GM19035 (cell line): Measurements from ENCODE around the gene MYO16.
"Not testable (repeated sequence)": the region's sequence is repeated elsewhere in the genome, so short reads cannot be mapped to it uniquely, and the experiment has no call there.

Experiments used
- ATAC-seq: cut with Tn5 transposase; IDR thresholded peaks from one replicate; pipeline ENCODE4 v1.9.1; 2021; ENCODE audit not compliant: unreplicated experiment

MYO16 gene

DNA sequence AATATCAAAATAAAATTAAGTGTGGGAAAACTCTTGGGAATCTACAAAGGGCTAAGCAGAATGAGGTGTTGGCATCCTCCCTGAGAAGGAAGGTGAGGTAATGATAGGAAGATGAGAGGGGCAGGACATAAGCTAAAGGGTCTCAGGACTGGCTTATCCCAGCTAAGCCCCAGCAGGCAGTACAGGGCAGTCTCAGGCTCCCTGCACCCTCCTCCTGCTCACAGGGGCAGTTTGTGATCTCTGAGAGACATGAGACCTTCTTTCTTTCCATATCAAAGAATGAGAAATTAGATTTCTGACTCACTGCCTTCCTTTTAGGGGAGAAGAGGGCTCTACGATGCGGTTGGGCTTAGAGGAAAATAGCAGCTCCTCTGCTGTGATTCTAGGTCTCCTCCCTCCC, 586.0 kb downstream of the MYO16 start:
- ATAC-seq, result no peak

DNA sequence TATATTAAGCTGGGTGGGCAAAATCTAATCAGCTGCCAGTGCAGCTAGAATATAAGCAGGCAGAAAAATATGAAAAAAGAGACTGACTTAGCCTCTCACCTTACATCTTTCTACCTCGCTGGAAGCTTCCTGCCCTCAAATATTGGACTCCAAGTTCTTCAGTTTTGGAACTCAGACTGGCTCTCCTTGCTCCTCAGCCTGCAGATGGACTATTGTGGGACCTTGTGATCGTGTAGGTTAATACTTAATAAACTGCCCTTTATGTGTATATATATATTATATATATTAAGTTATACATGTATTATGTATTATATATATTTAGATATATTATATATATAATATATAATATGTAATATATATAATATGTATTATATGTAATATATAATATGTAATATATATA, 588.1 kb downstream of the MYO16 start:
- ATAC-seq, result not testable (repeated sequence)

DNA sequence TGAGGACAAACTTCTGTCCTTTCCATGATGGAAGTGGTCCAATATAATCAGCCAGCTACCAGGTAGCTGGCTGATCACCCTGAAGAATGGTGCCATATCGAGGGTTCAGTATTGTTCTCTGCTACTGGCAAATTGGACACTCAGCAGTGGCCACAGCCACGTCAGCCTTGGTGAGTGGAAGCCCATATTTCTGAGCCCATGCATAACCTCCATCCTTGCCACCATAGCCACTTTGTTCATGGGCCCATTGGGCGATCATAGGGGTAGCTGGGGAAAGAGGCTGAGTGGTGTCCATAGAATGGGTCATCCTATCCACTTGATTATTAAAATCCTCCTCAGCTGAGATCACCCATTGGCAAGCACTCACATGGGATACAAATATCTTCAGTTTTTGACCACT, 591.2 kb downstream of the MYO16 start:
- no peak for ATAC-seq

DNA sequence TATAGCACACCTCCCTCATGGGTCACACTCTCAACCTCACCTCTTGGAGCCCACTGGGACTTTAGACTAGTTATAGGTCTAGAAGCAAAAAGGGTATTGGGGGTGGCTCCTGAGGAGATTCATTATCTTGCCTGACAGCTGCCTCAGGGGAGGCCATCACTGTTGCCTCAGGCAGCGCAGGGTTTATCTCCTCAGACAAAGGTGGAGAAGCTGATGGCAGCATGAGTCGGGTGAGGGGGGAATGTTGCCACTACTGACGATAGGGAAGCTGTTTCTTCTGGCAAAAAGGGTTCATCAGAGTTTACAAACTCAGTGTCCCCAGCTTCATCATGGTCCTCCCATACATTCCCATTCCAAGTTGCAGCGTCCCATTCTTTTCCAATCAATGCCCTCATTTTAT, 594.6 kb downstream of the MYO16 start:
- ATAC-seq, result no peak

DNA sequence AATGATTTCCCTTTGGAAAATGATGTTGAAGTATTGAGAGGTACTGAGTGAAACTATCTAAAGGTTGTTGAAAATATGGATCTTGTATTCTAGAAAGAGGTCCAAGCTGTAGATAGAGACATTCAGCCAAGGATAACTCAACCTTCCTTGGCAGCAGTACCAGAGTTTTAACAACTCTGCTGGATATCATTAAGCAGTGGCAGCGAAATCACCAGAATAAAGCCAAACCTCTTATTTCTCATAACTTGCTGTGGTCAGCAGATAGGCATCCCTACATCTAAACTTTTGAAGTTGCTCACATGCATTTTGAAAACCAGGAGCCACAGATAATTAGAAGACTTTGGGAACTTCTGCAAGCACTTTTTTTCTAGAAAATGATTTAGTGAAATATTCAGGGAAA, 597.2 kb downstream of the MYO16 start:
- no peak for ATAC-seq

DNA sequence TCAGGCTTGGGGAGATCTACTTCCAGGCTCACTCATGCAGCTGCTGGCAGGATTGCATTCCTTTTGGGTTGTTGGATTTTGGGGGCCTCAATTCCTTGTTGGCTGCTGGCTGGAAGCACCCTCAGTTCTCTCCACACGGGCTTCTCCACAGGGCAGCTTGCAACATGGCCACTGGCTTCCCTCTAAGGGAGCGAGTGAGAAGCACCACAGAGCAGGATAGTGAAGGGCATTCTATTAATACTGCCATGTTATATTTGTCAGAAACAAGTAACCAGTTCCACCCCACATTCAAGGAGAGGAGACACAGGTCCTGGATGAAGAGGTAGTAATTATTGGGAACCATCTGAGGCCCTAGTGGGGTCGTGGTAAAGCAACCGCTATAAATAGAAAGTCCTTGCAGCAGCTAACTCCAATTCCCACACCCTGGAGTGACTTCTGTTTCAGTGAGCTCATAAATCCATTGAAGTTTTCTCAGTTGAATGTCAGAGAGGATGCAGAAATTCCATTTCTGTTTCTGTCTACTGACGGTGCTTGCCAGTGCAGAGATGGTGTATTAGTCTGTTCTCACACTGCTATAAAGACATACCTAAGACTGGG, 598.0 kb downstream of the MYO16 start:
- ATAC-seq, result no peak

DNA sequence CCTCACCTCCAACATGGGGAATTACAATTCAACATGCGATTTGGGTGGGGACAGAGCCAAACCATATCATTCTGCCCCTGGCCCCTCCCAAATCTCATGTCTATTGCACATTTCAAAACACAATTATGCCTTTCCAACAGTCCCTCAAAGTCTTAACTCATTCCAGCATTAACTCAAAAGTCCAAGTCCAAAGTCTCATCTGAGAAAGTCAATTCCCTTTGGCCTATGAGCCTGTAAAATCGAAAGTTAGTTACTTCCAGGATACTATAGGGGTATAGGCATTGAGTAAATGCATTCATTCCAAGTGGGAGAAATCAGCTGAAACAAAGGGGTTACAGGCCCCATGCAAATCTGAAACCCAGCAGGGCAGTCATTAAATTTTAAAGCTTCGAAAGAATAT, 598.8 kb downstream of the MYO16 start:
- no peak for ATAC-seq

DNA sequence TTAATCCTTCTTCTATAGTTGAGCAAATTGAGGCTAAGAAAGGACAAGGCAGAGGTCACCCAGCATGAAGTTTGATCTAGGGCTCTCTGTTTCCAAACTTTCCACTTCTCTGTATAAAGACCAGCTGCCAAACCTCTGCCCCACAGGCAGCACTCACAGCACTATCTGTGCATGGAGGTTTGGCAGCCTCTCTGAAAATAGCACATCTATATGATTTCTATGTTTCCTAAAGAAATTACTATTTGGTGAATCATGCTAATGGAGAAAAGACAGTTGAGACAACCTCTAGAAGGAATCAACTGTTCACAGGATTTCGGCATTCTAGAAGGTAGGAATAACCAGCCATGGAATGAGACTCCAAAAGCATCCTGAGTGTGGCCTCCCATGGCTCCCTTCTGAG, 602.5 kb downstream of the MYO16 start:
- ATAC-seq, result no peak

DNA sequence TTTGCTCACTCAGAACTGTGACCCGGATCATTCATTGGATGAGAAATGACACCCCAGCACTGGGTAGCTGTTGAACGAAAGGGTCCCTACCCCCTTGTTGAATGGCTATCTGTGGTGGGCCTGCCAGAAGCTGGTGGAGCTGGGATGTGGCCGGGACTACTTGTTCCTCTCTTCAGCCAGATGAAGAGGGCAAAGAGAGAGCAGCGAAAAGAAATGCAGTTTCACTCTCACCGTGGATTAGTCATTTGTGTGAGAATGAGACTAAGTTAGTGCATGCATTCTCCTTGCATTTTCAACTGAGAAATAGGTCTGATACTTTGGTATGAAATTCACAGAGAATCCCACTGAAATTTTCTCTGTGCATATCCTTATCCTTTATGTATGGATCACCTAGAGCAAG, 603.9 kb downstream of the MYO16 start:
- peak; percentile 85 for ATAC-seq

DNA sequence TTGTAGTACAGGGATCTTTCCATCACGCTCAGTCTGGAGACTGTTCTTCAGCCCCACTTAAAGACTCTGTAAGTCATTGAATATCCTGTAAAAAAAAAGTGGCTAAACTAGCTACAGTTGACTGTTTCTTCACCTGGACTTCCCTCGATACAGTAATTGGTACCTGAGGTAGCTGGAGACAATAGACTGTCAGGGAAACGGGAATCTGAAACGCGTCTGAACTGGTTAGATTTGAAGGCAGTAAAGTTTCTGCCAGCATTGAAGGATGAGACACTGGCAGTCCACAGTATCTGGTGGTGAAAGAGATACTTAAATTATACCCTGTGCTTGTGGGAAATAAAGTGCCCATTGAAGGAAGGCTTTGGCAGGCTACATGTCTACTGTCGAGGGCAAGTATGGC, 606.5 kb downstream of the MYO16 start:
- ATAC-seq, result no peak

DNA sequence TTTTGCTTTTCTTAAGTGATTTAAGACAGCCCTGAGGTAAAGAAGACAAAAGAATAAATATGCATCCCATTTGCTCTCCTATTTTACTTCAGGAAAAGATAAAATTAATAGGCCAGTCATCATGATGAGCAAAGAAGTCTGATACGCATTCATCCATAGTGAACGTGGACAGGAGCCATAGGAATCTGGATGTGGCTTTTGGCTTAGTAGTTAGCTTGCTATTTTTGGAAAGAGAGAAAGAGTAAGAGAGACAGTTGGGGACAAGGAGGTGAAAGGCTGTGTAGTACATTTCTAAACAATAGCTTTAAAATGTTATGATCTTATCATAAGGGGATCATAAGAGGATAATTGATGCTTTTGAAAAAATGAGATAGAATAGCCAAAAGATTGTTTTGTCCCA, 611.7 kb downstream of the MYO16 start:
- no peak for ATAC-seq

DNA sequence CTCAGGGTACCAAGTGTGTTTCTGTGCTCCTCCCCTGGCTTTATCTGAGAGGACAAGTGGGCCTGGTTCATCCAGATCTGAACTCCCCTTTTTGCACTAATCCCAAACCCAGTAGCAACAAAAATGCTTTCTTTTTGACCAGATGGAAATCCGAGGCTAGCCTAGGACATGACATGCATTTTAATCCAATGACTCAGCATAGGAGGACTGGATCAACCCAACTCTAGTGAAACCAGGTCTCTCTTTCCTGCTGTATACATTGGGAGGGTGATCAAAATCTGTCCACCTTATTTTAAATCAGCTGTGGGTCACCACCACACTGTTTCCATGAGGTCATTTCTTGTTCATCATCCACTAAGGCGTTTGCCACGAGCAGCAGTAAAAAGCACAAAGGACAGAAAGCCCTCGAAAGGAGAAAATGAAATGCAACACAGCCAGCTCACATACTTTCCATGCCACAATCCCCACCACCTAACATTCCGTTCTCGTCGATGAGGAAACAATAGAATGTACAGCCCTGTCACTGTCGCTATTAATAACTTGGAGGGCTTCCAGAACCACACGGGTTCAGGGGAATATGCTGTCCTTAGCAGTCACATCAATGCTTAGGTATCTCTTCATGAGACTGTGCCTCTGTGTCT, 614.0 kb downstream of the MYO16 start:
- no peak for ATAC-seq

DNA sequence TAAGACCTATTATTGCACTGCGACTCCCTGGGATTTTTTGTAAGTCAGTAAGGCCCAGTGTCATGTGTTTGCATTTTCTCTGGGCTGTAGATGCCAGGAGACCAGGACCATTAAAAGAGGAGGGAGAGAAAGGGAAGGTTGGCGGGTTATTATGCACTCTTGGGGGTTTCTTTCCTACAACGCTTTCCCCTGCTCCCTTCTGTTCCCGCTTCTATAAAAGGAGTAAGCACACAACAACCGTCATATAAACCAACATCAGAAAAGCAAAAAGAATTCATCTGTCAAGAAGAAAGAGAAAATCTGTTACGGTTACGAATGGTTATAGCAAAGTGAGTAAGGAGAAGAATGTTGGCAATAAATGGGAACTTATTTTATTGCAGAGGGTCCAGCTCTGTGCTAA, 615.2 kb downstream of the MYO16 start:
- ATAC-seq, result no peak

DNA sequence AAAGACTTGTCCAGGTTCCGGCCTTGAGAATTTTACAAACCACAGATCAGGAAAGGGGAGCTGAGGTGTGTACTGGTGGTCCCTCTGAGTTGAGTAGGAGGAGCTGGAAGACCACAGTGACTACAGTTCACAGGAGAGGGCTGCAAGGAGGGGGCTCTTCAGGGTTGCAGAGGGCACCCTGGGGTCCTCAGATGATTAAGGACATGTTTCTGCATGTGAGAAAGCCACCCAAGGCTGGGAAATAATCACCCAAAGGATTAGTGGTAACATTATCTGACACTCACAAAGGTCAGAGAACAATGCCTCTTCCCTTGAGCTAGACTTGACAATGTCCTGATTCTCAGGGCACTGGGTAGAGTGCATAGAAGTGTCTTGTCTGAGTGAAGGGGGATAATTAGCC, 616.6 kb downstream of the MYO16 start:
- no peak for ATAC-seq

DNA sequence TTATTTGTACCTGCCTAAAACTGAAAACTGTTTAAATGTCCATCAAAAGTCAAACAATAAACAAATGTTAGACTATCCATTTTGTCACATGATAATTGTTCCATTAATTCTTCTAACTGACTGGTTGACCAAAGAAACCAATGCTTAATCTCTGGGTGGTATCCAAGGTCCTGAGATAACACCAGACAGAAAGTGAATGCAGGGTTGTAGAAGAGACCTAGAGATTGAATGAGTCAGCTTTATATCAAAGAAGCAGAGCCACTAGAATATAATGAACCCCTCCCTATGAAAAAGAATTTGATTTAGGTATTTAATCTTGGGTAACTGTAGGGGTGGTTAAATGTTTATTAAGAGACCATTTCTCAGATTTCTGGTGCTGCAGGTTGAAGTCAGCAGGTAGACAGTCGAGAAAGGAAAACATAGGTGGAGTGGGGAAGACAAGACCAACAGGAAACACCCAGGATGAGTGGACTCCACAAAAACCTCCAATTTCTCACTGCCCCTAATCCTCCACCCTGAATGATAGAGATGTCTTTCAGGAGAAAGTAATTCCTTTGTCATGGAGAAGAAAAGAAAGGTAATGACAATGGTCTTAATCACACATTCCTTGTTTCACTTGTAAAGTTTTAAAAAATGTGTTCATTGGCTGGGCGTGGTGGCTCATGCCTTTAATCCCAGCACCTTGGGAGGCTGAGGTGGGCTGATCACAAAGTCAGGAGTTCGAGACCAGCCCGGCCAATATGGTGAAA, 620.5 kb downstream of the MYO16 start:
- ATAC-seq, result no peak

DNA sequence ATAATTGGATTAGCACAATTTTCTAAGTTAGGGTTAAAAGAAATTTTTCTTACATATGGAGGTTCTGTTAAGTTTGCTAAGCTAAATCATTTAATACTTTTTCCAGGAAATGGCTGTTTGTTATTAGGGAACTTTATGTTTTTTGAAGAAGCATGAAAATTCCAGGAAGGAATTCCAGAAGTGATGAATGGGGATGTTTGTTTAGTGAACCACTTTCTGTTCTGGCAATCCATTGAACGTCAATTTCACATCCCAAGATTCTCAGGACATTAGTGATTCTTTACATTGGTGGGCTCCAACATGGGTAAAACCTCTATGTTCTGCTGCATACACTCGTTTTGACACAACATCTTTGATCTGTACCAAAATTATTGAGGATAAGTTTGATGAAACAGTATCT, 622.5 kb downstream of the MYO16 start:
- ATAC-seq, result no peak

DNA sequence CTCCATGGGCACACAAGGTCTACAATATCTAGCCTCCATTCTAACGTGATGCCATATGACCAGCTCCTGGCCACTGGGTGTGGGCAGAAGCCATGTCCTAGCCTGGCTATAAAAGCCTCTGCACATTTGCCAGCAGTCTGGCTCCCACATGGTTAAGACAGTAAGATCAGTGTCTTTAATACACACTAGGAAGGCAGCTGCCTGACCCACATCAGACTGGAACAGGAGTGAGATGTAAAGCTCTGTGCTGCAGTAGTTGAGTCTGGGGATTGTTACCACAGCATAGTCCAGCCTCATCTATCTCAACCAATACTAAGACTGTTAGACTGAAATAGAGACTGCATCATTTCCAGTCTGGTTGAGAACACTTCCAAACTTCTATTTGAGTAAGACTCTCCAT, 623.9 kb downstream of the MYO16 start:
- no peak for ATAC-seq

DNA sequence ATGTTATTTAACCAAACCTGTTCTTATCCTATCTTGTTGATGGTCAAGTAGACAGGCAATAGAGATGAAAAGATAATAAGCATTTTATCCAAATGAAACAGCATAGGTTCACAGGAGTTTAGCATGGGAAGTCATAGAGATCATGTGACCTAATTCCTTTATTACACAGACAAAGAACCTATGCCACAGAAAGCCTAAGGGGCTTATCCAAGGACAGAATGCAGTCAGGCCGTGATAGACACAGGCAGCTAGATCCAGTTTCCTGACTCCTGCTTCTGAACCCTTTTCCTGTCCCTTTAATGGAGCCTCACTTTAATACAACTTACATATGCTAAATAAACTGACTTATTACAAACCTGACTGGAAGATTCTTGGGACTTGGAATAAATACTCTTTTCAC, 624.9 kb downstream of the MYO16 start:
- no peak for ATAC-seq

DNA sequence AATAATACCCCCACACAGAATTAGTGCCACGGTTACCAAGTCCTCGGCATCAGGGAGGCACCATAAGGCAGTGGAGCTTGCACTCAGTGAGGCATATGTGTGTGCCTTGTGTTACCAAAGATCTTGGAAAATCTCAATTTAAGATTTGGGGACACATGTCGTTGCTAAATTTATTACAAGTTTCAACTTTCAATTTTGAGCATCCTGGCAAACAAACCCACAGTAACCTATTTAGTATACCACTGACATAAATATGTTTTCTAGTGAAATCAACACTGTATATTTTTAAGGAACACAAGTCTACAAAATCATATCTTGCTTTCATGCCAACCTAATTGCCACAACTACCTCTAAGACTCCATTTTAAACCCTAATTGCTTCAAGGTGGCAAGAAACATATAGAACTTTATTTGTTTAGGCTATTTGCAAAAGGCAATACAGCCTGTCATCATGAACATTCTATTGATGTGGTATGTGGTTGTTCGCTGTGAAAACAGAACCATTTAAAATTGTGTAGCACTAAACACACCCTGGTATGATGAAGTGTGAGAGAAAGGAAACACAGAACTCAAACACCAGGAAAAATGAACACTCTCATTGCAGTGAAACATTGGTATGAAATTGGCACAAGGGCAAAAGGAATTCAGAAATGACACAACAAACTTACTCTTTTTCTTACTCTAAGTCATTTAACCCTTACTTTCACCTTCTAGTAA, 625.9 kb downstream of the MYO16 start:
- no peak for ATAC-seq

DNA sequence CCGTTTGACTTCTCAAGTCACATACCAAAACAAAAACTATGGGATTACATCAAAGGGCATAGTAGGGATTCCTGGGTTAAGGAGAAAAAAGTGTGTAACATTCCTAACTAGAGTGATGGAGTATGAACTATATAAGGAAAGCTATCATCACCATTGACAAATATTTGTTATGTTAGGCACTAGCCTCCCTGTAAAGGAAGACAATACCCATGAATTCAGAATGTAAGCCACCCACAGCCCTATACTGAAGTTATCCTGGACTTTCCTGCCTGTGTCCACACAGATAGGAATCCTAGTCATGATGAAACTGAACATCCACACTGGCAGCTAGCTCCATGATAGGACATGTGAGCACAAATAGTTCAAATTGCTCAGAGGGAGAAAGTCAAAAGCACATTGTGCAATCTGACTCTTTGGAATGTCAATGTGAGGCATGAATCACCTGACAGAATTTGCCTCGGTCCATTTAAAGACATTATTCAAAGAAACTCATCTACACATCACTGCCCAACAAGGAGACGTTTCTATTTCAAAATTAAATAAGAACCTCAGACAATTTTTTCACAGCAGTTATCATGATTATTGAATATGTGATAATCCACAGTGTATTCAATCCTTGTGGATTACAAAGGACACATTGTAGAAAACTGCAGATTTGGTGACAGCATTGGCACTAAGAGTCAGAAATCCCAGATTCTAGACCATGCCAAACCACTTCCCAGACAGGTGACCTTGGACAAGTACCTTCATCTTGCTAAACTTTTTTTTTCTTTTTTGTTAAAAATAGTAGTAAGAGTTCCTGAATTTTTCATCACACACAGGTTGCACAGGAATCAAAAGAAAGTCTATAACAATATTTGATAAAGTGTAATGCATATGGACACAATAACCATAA, 627.7 kb downstream of the MYO16 start:
- no peak for ATAC-seq
